A549 treated with dexamethasone at 1 μM for 4 hours (cell line): ENCODE measurements around the gene PRKRIP1. TPM values are rescaled to one million over a fixed set of nuclear protein-coding genes. Genes with fewer than 3 reads are reported as not detected.

ENCODE experiments used
- total RNA-seq: library from RNA; stranded (reverse); fragments of 200-300 nt; extraction: Qiagen RNA extraction; gene quantifications from 5 replicates; pipeline ENCODE4 v1.2.3, GENCODE V29; 2022

PRKRIP1 gene
- total RNA-seq = 19.4 to 22.2 TPM (median 20.4 TPM) in 5 replicates

DNA sequence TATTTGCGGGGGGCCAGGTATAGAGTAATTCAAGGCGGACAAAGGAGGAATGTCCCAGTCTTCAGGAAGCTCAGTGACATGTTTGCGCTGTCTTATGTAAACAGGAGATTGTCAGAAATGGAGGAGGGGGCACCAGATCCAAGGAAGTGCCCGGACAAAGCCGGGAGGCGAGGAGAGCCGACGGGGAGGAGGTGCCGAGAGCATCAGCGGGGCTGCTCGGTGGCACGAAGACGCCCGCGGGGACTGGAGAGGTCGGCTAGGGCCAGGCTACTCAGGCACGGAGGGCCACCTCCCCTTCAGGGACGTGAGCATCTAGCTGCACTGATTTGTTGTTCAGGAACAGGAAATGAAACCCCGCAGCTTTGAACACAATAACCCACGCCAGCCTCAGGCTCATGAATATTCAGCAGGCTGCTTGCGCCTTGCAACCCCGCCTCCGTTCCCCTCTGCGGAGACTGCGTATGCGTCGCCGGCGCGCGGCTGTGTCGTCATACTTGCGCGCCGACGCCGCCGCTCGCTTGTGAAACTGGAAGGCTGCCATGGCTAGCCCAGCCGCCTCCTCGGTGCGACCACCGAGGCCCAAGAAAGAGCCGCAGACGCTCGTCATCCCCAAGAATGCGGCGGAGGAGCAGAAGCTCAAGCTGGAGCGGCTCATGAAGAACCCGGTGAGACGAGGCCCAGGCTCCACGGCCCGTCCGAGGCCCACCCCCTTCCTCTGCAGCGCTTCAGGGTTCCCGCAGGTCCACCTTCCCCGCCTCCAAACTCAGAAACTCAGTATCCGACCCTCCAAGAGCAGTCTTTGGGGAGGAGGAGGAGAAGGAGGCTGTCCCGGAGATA lies at the start of gene PRKRIP1:
PRKRIP1 (plus strand) TSS at position 491 of the 837 bp plus-strand sequence; CDS start at position 540, 49 bp downstream.

GRCh38 chr7:102356344-102356743 lies 39.8 kb upstream of the PRKRIP1 start, which contains the start of gene SPDYE6:
Gene SPDYE6 (minus strand): TSS chr7:102356444. CDS start chr7:102356023, 421 bp downstream.

GRCh38 chr7:102433219-102434038 lies 37.3 kb downstream of the PRKRIP1 start, which contains the start of gene ORAI2:
Gene ORAI2 (plus strand): TSS chr7:102433575. CDS start chr7:102438957, 5,382 bp downstream.

DNA sequence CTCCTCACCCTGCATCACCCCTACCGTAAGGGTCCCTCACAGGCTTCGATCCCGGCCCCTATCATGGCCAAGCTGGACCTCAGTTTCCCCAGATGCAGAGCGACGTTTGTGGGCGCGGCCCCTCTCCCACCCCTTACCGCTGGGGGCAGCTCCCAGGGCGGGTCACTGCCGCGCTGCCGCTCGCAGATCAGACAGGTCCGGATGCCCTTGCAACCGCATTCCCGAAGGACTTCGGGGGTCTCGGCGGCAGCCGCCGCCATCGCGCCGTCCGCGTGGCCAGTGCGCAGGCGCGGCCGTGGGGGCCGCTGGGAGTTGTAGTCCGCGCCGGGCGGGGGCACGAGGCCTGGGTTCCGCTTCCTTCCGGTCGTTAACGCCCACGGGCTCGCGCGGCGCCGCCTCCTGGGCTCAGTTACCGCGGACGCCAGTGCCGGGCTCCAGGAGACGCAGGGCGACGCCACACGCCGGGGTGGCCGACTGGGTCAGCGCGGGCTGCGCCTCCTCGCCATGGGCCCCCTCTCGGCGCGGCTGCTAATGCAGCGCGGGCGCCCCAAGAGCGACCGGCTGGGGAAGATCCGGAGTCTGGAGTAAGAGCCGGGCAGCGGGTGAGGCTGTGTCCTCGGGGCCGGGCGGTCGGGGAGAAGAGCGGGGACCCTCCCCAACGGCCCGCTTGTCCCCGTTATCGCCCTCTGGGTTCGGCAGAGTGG lies 68.6 kb downstream of the PRKRIP1 start, which contains the start of the genes ALKBH4 and LRWD1:
ALKBH4 (minus strand) TSS at position 287 of the 704 bp plus-strand sequence; CDS start at position 260, 27 bp downstream.
LRWD1 (plus strand) TSS at position 408 of the 704 bp plus-strand sequence; CDS start at position 505, 97 bp downstream.

Other genes starting within 250 kb of the PRKRIP1 start
- gene SH2B2, start 109.5 kb upstream of the PRKRIP1 start, total RNA-seq = 1.4 to 3.5 TPM (median 2.7 TPM) in 5 replicates
- gene SPDYE6, start 39.9 kb upstream of the PRKRIP1 start, total RNA-seq = not detected in 5 replicates
- gene ORAI2, start 37.2 kb downstream of the PRKRIP1 start, total RNA-seq = 17.7 to 35.0 TPM (median 33.6 TPM) in 5 replicates
- 9.4 to 12.9 TPM (median 11.0 TPM) in 5 replicates for gene ALKBH4, start 68.5 kb downstream of the PRKRIP1 start, total RNA-seq
- gene LRWD1, start 68.6 kb downstream of the PRKRIP1 start, total RNA-seq = 21.6 to 30.9 TPM (median 28.4 TPM) in 5 replicates
- gene POLR2J, start 82.6 kb downstream of the PRKRIP1 start, total RNA-seq = 104 to 123 TPM (median 107 TPM) in 5 replicates
- 0.70 to 2.3 TPM (median 2.0 TPM) in 5 replicates for gene RASA4B, start 121.4 kb downstream of the PRKRIP1 start, total RNA-seq
- 1.7 to 3.1 TPM (median 2.3 TPM) in 5 replicates for gene UPK3BL2, start 147.3 kb downstream of the PRKRIP1 start, total RNA-seq
- not detected in 5 replicates for gene SPDYE2, start 154.9 kb downstream of the PRKRIP1 start, total RNA-seq
- 19.1 to 52.3 TPM (median 49.6 TPM) in 5 replicates for gene POLR2J3, start 176.2 kb downstream of the PRKRIP1 start, total RNA-seq
- gene RASA4, start 220.4 kb downstream of the PRKRIP1 start, total RNA-seq = 1.3 to 2.4 TPM (median 1.7 TPM) in 5 replicates
- gene UPK3BL1, start 246.4 kb downstream of the PRKRIP1 start, total RNA-seq = 6.7 to 16.2 TPM (median 13.3 TPM) in 5 replicates